ENCODE results near the gene PIP5KL1. TPM values are rescaled to one million over a fixed set of nuclear protein-coding genes. Genes with fewer than 3 reads are reported as not detected.

The PIP5KL1 gene
- total and polyA plus RNA-seq, 2 of the 8 experiments (the other 6 are each of a cell fraction or from before 2014, with no cell fraction given) = 13.4 to 15.4 TPM

- H3K79me1 ChIP-seq (ENCODE audit: low read depth, low read length) = peaks cover 36% of the 10 kb centered on the region
- no peak overlapping the region for H3K56ac ChIP-seq (replicated peaks; ENCODE audit: insufficient read length, low read depth, low read length)
- DNase-seq (ENCODE audit: low read depth in 1 of 2, low spot score in 2 of 2) = peak in 1 of 2 experiments; percentile 77
- no peak overlapping the region for H3K23ac ChIP-seq (ENCODE audit: insufficient read length)
- peak overlapping the region; percentile 87 for H3K14ac ChIP-seq (ENCODE audit: insufficient read length)
- H2AFZ ChIP-seq (ENCODE audit: low read length) = no peak overlapping the region
- WGBS, 2 experiments (ENCODE audit: extremely low coverage in 1 of 2, insufficient coverage in 1 of 2, insufficient read length in 1 of 2, insufficient replicate concordance in 2 of 2, low coverage in 1 of 2, low lambda C conversion rate in 2 of 2, missing lambda C conversion rate in 1 of 2) = 3% methylated on average over 24 of the region's 24 CpGs; no CpG with 5 or more reads in 1 of the 2 experiments
- FAIRE-seq = no peak
- peak overlapping the region in 3 of 4 experiments; percentile 38 to 59 (median 58); a peak in 6 of 7 replicates for H3K9ac ChIP-seq (replicated peaks in 1 of 4; ENCODE audit: extremely low read depth in 1 of 4, low read depth in 3 of 4, low read length in 3 of 4)
- H4K8ac ChIP-seq (ENCODE audit: extremely low read depth, insufficient read depth, low read length) = no peak overlapping the region; the same call in 1 of the 2 replicates
- no peak for TF ChIP-seq CREB1 (IDR thresholded peaks at IDR 0.05)
- no peak for TF ChIP-seq NRF1 (IDR thresholded peaks at IDR 0.05; ENCODE audit: low read depth, low read length)
- no peak for TF ChIP-seq YY1 (IDR thresholded peaks at IDR 0.05; ENCODE audit: low read depth, low read length)
- peak; percentile 69 for TF ChIP-seq SAP30 (IDR thresholded peaks at IDR 0.05; ENCODE audit: insufficient read depth, insufficient replicate concordance, low read length)
- TF ChIP-seq KDM1A (IDR thresholded peaks at IDR 0.05; ENCODE audit: borderline replicate concordance, low read length) = no peak
- TF ChIP-seq POU5F1 (IDR thresholded peaks at IDR 0.05; ENCODE audit: low read depth, low read length) = no peak
- 0 out of 4 replicates have a peak, but pooled peaks of 1 of the 2 experiments have one; percentile 0 for TF ChIP-seq RAD21 (IDR thresholded peaks at IDR 0.05 in 1 of 2, conservative IDR thresholded peaks at IDR 0.05 in 1 of 2; ENCODE audit: low read depth in 2 of 2, low read length in 2 of 2)
- 0 out of 4 replicates have a peak, but pooled peaks of 1 of the 2 experiments have one; percentile 66 for TF ChIP-seq SIN3A (conservative IDR thresholded peaks at IDR 0.05 in 1 of 2, IDR thresholded peaks at IDR 0.05 in 1 of 2; ENCODE audit: low read depth in 1 of 2, low read length in 2 of 2)
- peak; percentile 42; the same call in 1 of the 2 replicates for TF ChIP-seq TAF1 (IDR thresholded peaks at IDR 0.05; ENCODE audit: low read depth, low read length)
- TF ChIP-seq TBP (IDR thresholded peaks at IDR 0.05; ENCODE audit: low read depth, low read length) = peak; percentile 33; the same call in 1 of the 2 replicates
- TF ChIP-seq POLR2AphosphoS5 (IDR thresholded peaks at IDR 0.05; ENCODE audit: low read depth, low read length) = 0 out of 2 replicates have a peak, but pooled peaks have one; percentile 21
- H3K18ac ChIP-seq (ENCODE audit: extremely low read depth, low read length) = peak overlapping the region; percentile 4; the same call in 1 of the 2 replicates
- no peaks in the 10 kb centered on the region for H3K27me3 ChIP-seq (replicated peaks in 1 of 4; ENCODE audit: control insufficient read depth in 3 of 4, extremely low read depth in 1 of 4, insufficient read depth in 3 of 4, low read length in 3 of 4)
- peaks cover 4 to 38% (median 30%) of the 10 kb centered on the region in 4 experiments for H3K4me1 ChIP-seq (replicated peaks in 1 of 4; ENCODE audit: control insufficient read depth in 3 of 4, insufficient read depth in 4 of 4, low read length in 3 of 4)
- no peak overlapping the region for H2AK5ac ChIP-seq (ENCODE audit: low read depth, low read length)
- H3K4ac ChIP-seq (replicated peaks; ENCODE audit: insufficient read length, low read depth, low read length) = no peak overlapping the region
- CTCF ChIA-PET (ENCODE audit: partially characterized antibody) = interaction anchor here (0.7 to 7.9 kb wide), 8 partner anchors 22 to 494 kb away, joined by 3 to 49 read pairs (median 5); partner anchors contain the start of gene NAIF1
- H3K27ac ChIP-seq (ENCODE audit: low read depth, low read length) = no peak overlapping the region
- H4K5ac ChIP-seq (ENCODE audit: insufficient read length, low read depth, low read length) = no peak overlapping the region
- H2BK12ac ChIP-seq (ENCODE audit: low read depth, low read length) = no peak overlapping the region
- no peak overlapping the region for H4K91ac ChIP-seq (replicated peaks; ENCODE audit: insufficient read length, low read length)
- no peak overlapping the region for H2BK120ac ChIP-seq (replicated peaks; ENCODE audit: low read depth, low read length)
- no peak overlapping the region for H2BK15ac ChIP-seq (ENCODE audit: low read length)
- POLR2A ChIA-PET (ENCODE audit: partially characterized antibody) = interaction anchor here (0.9 to 4.1 kb wide), 12 partner anchors 9 to 122 kb away, joined by 3 to 16 read pairs (median 4); partner anchors contain the start of genes DPM2 and PIP5KL1
- peak overlapping the region; percentile 88 to 99 (median 93) for H3K4me3 ChIP-seq (ENCODE audit: extremely low read depth in 1 of 4, insufficient read depth in 2 of 4, low read depth in 3 of 4, low read length in 4 of 4)
- H2BK5ac ChIP-seq (ENCODE audit: low read depth, low read length) = no peak overlapping the region
- peaks cover 22 to 55% of the 10 kb centered on the region in 2 experiments for H3K79me2 ChIP-seq (ENCODE audit: control insufficient read depth in 1 of 2, insufficient read depth in 2 of 2, low read length in 2 of 2)
- peak overlapping the region; percentile 73 to 97 for H3K4me2 ChIP-seq (ENCODE audit: insufficient read depth in 1 of 2, low read depth in 2 of 2, low read length in 2 of 2)
- H4K20me1 ChIP-seq (replicated peaks in 1 of 2; ENCODE audit: control insufficient read depth in 1 of 2, insufficient read depth in 2 of 2, low read length in 2 of 2) = peaks cover 40% of the 10 kb centered on the region in 2 experiments
- H3K9me3 ChIP-seq (ENCODE audit: insufficient read depth in 2 of 2, low read depth in 1 of 2, low read length in 1 of 2) = no peaks in the 10 kb centered on the region
- H2BK20ac ChIP-seq (ENCODE audit: low read length) = no peak overlapping the region
- H3K36me3 ChIP-seq (ENCODE audit: control insufficient read depth in 2 of 4, insufficient read depth in 4 of 4, low read length in 3 of 4) = no peaks in the 10 kb centered on the region
- peaks cover 7% of the 10 kb centered on the region; the same call in 1 of the 2 replicates for H3K23me2 ChIP-seq (ENCODE audit: low read depth, low read length)
These were observed 48.9 kb upstream of the PIP5KL1 start for GRCh38 chr9:127979333-127980059.
